Left lung (tissue), 14 donors: ENCODE results near the gene RNF181. TPM values are rescaled to one million over a fixed set of nuclear protein-coding genes. Genes with fewer than 3 reads are reported as not detected.
A peak's percentile ranks its signal among the peaks of the same experiment; 100 is the strongest.

Experiments used
- ATAC-seq: fragments of 200-7000 bp; cut with Tn5 transposase; one replicate; pipeline ENCODE4 v1.9.1; 2020; ENCODE audit warnings: moderate library complexity
- DNase-seq, 4 donors: peaks; one replicate each; pipeline ENCODE4 v3.0.0-alpha.2; 2013 to 2020
- H3K27ac ChIP-seq, 2 donors: fragments of 200-600 bp; sonication (generic) in 1 of 2; one replicate each; pipeline versions ENCODE4 v1.5.0 to v1.8.0; 2020 to 2021
- H3K27me3 ChIP-seq, 2 donors: fragments of 200-600 bp; sonication (generic) in 1 of 2; one replicate each; pipeline versions ENCODE4 v1.5.0 to v1.8.0; 2020 to 2021
- H3K36me3 ChIP-seq, 2 donors: fragments of 200-600 bp; sonication (generic) in 1 of 2; one replicate each; pipeline versions ENCODE4 v1.5.0 to v1.8.0; 2020 to 2021
- H3K4me1 ChIP-seq, 2 donors: fragments of 200-600 bp; one replicate each; pipeline ENCODE4 v1.8.0; 2021
- H3K4me3 ChIP-seq, 2 donors: fragments of 200-600 bp; sonication (generic) in 1 of 2; one replicate each; pipeline versions ENCODE4 v1.5.0 to v1.8.0; 2020 to 2021; ENCODE audit warnings: mild to moderate bottlenecking in 1 of 2
- H3K9me3 ChIP-seq, 2 donors: fragments of 200-600 bp; sonication (generic) in 1 of 2; one replicate each; pipeline versions ENCODE4 v1.5.0 to v1.8.0; 2020 to 2021
- intact Hi-C, 2 donors: fragments of 100-400 bp; cut with DNase I; formaldehyde crosslinking; loops; one replicate each; pipeline versions ENCODE4 v1.11.2 to v1.14.2; 2022
- long read RNA-seq, 12 donors: library from polyadenylated mRNA in 2 of 12; unstranded in 2 of 12; transcript quantifications; one replicate each; pipeline ENCODE4 v2.0.0 and lab custom pipeline, GENCODE V29; 2019 to 2026
- polyA plus RNA-seq, 6 donors: library from polyadenylated mRNA; unstranded; fragments of 120-200 nt; gene quantifications; one replicate each; pipeline ENCODE4 v1.2.1, GENCODE V29; 2013; ENCODE audit not compliant: insufficient read length in 6 of 6
- total RNA-seq, 2 donors: library from RNA; stranded (reverse); fragmentation: NEBNext Ultra II Directional; extraction: Animal tissue kit (Norgen Biotek cat#: 25700); gene quantifications; one replicate each; pipeline ENCODE4 v1.2.1, GENCODE V29; 2021
- TF ChIP-seq, protein P1 (sequence below), 2 donors: fragments of 200-600 bp; sonication (generic) in 1 of 2; IDR thresholded peaks; one replicate each; pipeline versions ENCODE4 v1.5.0 to v1.8.0; 2021; ENCODE audit warnings: antibody characterized with exemption in 2 of 2
- donor health status: DM: no; HTN: yes; CAD: no.
- donor health status: DM: no; HTN: no; CAD: no.

The RNF181 gene, protein sequence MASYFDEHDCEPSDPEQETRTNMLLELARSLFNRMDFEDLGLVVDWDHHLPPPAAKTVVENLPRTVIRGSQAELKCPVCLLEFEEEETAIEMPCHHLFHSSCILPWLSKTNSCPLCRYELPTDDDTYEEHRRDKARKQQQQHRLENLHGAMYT
- 100 to 1,000 TPM; 101 to 107 TPM for total RNA-seq
- polyA plus RNA-seq, result 100 to 1,000 TPM in 3 of 6 donors, 10 to 100 TPM in 3; 94.9 to 109 (median 101) TPM
- long read RNA-seq, donor 1, transcript RNF181-201 (5 exons, 569 nt), result major isoform, 106 of 132 reads
- long read RNA-seq, donor 1, partial matches to known transcripts, result 10 of 132 reads
- long read RNA-seq, donor 1, other reads (novel, unspliced or antisense), result 11 of 132 reads
- long read RNA-seq, donor 2, transcript RNF181-201 (5 exons, 569 nt), result major isoform, 51 of 73 reads
- long read RNA-seq, donor 2, partial matches to known transcripts, result 9 of 73 reads
- long read RNA-seq, donor 2, other reads (novel, unspliced or antisense), result 8 of 73 reads
- long read RNA-seq, donor 3, transcript RNF181-201 (5 exons, 569 nt), result major isoform, 61 of 72 reads
- long read RNA-seq, donor 3, partial matches to known transcripts, result 0 of 72 reads
- long read RNA-seq, donor 3, other reads (novel, unspliced or antisense), result 8 of 72 reads
- long read RNA-seq, donor 4, transcript RNF181-204 (5 exons, 535 nt), result minor isoform, 5 of 119 reads
- long read RNA-seq, donor 4, transcript RNF181-201 (5 exons, 569 nt), result major isoform, 107 of 119 reads
- long read RNA-seq, donor 4, partial matches to known transcripts, result 1 of 119 reads
- long read RNA-seq, donor 4, other reads (novel, unspliced or antisense), result 6 of 119 reads
- long read RNA-seq, donor 5, transcript RNF181-201 (5 exons, 569 nt), result major isoform, 77 of 110 reads
- long read RNA-seq, donor 5, partial matches to known transcripts, result 11 of 110 reads
- long read RNA-seq, donor 5, other reads (novel, unspliced or antisense), result 12 of 110 reads
- long read RNA-seq, donor 6, transcript RNF181-201 (5 exons, 569 nt), result major isoform, 99 of 119 reads
- long read RNA-seq, donor 6, partial matches to known transcripts, result 0 of 119 reads
- long read RNA-seq, donor 6, other reads (novel, unspliced or antisense), result 13 of 119 reads
- long read RNA-seq, donor 7, transcript RNF181-201 (5 exons, 569 nt), result major isoform, 47 of 53 reads
- long read RNA-seq, donor 7, partial matches to known transcripts, result 0 of 53 reads
- long read RNA-seq, donor 7, other reads (novel, unspliced or antisense), result 0 of 53 reads
- long read RNA-seq, donor 8, transcript RNF181-201 (5 exons, 569 nt), result major isoform, 32 of 34 reads
- long read RNA-seq, donor 8, partial matches to known transcripts, result 0 of 34 reads
- long read RNA-seq, donor 8, other reads (novel, unspliced or antisense), result 0 of 34 reads
- long read RNA-seq, donor 9, partial matches to known transcripts, result 0 of 1 reads
- long read RNA-seq, donor 9, other reads (novel, unspliced or antisense), result 0 of 1 reads
- long read RNA-seq, donor 10, transcript RNF181-204 (5 exons, 535 nt), result minor isoform, 7 of 148 reads
- long read RNA-seq, donor 10, transcript RNF181-201 (5 exons, 569 nt), result major isoform, 121 of 148 reads
- long read RNA-seq, donor 10, partial matches to known transcripts, result 0 of 148 reads
- long read RNA-seq, donor 10, other reads (novel, unspliced or antisense), result 16 of 148 reads
- long read RNA-seq, donor 11, transcript RNF181-204 (5 exons, 535 nt), result minor isoform, 5 of 69 reads
- long read RNA-seq, donor 11, transcript RNF181-201 (5 exons, 569 nt), result major isoform, 63 of 69 reads
- long read RNA-seq, donor 11, partial matches to known transcripts, result 0 of 69 reads
- long read RNA-seq, donor 11, other reads (novel, unspliced or antisense), result 0 of 69 reads
- long read RNA-seq, donor 12, transcript RNF181-201 (5 exons, 569 nt), result major isoform, 51 of 69 reads
- long read RNA-seq, donor 12, partial matches to known transcripts, result 0 of 69 reads
- long read RNA-seq, donor 12, other reads (novel, unspliced or antisense), result 10 of 69 reads

DNA sequence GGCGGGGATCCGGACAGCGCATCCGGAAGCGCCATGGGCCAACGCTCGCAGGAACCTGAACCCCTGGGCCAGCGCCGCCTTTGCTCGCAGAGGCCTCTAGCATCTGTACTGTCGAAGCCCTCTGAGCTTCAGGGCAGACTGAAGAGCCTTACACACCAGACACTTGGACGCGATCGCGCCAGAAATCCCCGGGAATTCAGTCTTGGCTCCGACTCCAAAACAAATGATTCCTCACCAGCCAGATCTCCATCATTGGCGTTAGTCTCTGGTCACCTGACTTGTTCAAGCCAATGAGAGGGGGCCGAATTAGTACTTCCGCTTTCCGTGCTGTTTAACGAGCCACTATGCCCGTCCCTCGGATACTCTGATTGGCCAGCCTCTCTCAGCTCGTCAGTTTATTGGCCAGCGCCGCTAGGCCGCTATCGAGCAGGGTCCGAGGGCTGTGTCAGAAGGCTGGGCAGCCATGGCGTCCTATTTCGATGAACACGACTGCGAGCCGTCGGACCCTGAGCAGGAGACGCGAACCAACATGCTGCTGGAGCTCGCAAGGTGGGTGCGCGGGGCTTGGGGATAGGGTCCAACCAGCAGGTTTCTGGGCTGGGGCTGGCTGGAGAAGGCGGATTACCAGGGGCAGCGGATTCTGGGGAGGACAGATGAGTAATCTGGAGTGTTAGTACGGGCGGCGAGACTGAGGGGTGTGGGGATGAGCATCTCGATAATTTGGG, at the start of gene RNF181:
Gene RNF181 (plus strand): TSS at position 445 of the 725 bp plus-strand sequence. CDS start 19 bp downstream, at position 464.
- Histone ChIP-seq H3K36me3 (peaks cover 0 to 40% of the 10 kb centered on the region in 2 donors), H3K9me3 (no peaks in the 10 kb centered on the region), H3K4me1 (peaks cover 34 to 62% of the 10 kb centered on the region in 2 donors), H3K27ac (peak within 1 kb of the TSS; percentile 93 to 95), H3K27me3 (no peaks in the 10 kb centered on the region), H3K4me3 (peak within 1 kb of the TSS; percentile 72 to 81)
- intact Hi-C loops, result no loop called here
- ATAC-seq, result peak; percentile 95
- DNase-seq, result peak; percentile 94 to 98 (median 96)
- TF ChIP-seq, protein P1, sequence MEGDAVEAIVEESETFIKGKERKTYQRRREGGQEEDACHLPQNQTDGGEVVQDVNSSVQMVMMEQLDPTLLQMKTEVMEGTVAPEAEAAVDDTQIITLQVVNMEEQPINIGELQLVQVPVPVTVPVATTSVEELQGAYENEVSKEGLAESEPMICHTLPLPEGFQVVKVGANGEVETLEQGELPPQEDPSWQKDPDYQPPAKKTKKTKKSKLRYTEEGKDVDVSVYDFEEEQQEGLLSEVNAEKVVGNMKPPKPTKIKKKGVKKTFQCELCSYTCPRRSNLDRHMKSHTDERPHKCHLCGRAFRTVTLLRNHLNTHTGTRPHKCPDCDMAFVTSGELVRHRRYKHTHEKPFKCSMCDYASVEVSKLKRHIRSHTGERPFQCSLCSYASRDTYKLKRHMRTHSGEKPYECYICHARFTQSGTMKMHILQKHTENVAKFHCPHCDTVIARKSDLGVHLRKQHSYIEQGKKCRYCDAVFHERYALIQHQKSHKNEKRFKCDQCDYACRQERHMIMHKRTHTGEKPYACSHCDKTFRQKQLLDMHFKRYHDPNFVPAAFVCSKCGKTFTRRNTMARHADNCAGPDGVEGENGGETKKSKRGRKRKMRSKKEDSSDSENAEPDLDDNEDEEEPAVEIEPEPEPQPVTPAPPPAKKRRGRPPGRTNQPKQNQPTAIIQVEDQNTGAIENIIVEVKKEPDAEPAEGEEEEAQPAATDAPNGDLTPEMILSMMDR (IDR thresholded peaks at IDR 0.05), result no peak

DNA sequence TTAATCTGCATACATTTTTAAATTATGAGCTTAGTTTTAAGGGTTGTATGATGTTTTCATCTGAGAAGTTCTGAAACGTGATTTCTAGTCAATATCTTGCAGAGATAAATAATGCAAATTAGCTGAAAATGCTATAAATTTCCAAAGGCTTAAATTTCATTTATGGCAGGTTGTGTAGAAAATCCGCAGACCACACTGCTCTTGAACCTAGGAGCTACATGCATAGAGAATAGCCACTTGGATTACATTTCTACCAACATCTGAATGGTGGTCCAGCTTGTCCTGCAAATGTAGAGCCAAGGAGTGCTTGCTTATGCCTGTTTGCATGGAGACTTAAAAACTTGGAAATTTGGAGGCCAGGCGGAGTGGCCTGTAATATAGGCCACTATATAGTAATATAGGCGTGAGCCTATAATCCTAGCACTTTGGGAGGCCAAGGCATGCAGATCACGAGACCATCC, 49.7 kb upstream of the RNF181 start:
- ATAC-seq, result no peak

DNA sequence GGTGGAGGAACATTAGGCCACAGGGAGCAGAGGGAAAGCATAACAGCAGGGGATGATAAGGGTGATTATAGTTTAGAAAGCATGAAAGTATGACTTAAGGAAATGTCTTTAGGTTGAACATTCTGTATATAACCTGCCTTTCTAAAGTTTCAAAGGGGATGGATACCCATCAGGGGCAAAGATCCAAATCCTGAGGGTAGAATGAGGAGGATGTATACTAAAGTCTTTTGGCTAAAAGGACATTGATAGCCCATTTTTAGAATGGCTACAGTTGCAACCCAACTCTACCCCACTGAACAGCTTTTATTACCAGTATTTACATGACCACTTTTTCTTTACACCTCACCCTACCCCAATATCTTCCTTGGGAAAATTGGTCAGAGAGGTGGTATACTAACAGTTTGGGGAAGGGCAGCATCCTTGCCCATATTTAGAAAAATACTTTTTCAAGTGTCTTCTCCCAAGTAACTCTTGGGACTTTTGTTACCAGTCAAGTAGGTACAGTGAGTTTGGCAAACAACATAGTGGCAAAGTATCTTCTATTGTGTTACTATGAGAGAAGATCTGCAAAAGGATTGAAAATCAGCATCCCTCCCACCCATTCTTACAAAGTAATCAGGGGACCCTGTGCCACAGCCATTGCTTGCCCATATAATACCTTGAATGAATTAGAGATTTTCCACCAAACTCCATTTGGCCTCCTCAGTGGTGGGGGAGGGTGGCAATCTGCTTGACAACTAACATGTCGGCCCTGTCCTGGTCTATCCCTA, 48.3 kb upstream of the RNF181 start:
- no peaks in the 10 kb centered on the region for H3K27me3 ChIP-seq
- H3K27ac ChIP-seq, result peak overlapping the region in 1 of 2 donors; percentile 15
- peaks cover 5 to 87% of the 10 kb centered on the region in 2 donors for H3K36me3 ChIP-seq
- intact Hi-C loops, result no loop called here
- TF ChIP-seq, protein P1 (IDR thresholded peaks at IDR 0.05), result no peak
- no peak overlapping the region for H3K4me3 ChIP-seq
- H3K4me1 ChIP-seq, result peaks cover 3 to 52% of the 10 kb centered on the region in 2 donors
- DNase-seq (no peak), ATAC-seq (no peak)
- no peaks in the 10 kb centered on the region for H3K9me3 ChIP-seq

More for the DNA sequence above, 49.7 kb upstream of the RNF181 start:
- peaks cover 16 to 52% of the 10 kb centered on the region in 2 donors for H3K4me1 ChIP-seq
- intact Hi-C loops, result no loop called here
- no peaks in the 10 kb centered on the region for H3K9me3 ChIP-seq
- DNase-seq, result no peak
- TF ChIP-seq, protein P1 (IDR thresholded peaks at IDR 0.05), result no peak
- H3K27ac ChIP-seq, result no peak overlapping the region
- no peaks in the 10 kb centered on the region for H3K27me3 ChIP-seq
- H3K4me3 ChIP-seq, result no peak overlapping the region
- peaks cover 5 to 87% of the 10 kb centered on the region in 2 donors for H3K36me3 ChIP-seq
